H9 (cell line): ENCODE data around the gene TOP1. TPM values are rescaled to one million over a fixed set of nuclear protein-coding genes. Genes with fewer than 3 reads are reported as not detected.

Experiments
- DNase-seq: peaks from one replicate; pipeline ENCODE4 v3.0.0-alpha.2; 2017
- H2AFZ ChIP-seq: one replicate; pipeline ENCODE4 v1.6.1; 2013; ENCODE audit warnings: mild to moderate bottlenecking, low read length, control low read depth, moderate library complexity
- H2AK5ac ChIP-seq: 2 replicates; pipeline ENCODE4 v1.6.1; 2013; ENCODE audit warnings: low read length, control low read depth, mixed read lengths; ENCODE audit not compliant: insufficient read length
- H2BK120ac ChIP-seq: one replicate; pipeline ENCODE4 v1.6.1; 2013; ENCODE audit warnings: low read depth, mild to moderate bottlenecking, low read length, control low read depth, inconsistent platforms; ENCODE audit not compliant: poor library complexity, severe bottlenecking
- H2BK12ac ChIP-seq: 2 replicates; pipeline ENCODE4 v1.6.1; 2013; ENCODE audit warnings: low read length, control low read depth, mixed read lengths, low read depth; ENCODE audit not compliant: insufficient read length
- H2BK15ac ChIP-seq: 2 replicates; pipeline ENCODE4 v1.6.1; 2013; ENCODE audit warnings: low read depth, low read length, control low read depth
- H2BK20ac ChIP-seq: one replicate; pipeline ENCODE4 v1.6.1; 2013; ENCODE audit warnings: low read depth, mild to moderate bottlenecking, low read length, control low read depth, inconsistent platforms; ENCODE audit not compliant: poor library complexity, severe bottlenecking
- H2BK5ac ChIP-seq: 2 replicates; pipeline ENCODE4 v1.6.1; 2013; ENCODE audit warnings: low read length, control low read depth, mixed read lengths; ENCODE audit not compliant: insufficient read length
- H3K14ac ChIP-seq: 2 replicates; pipeline ENCODE4 v1.6.1; 2013; ENCODE audit warnings: low read length, control low read depth; ENCODE audit not compliant: insufficient read depth
- H3K18ac ChIP-seq: 2 replicates; pipeline ENCODE4 v1.6.1; 2013; ENCODE audit warnings: low read depth, mild to moderate bottlenecking, mixed read lengths, low read length, control low read depth; ENCODE audit not compliant: insufficient read length
- H3K23ac ChIP-seq: 2 replicates; pipeline ENCODE4 v1.6.1; 2013; ENCODE audit warnings: low read length, control low read depth, mixed read lengths, low read depth; ENCODE audit not compliant: insufficient read length
- H3K23me2 ChIP-seq: 2 replicates; pipeline ENCODE4 v1.6.1; 2013; ENCODE audit warnings: low read depth, mild to moderate bottlenecking, mixed read lengths, low read length, control low read depth; ENCODE audit not compliant: insufficient read length, poor library complexity, severe bottlenecking
- H3K27ac ChIP-seq: 2 replicates; pipeline ENCODE4 v1.5.1; 2013; ENCODE audit warnings: low read length, control low read depth, mixed read lengths, low read depth; ENCODE audit not compliant: insufficient read length
- H3K27me3 ChIP-seq: 2 replicates; pipeline ENCODE4 v1.6.1; 2013; ENCODE audit warnings: low read length, control low read depth, inconsistent platforms; ENCODE audit not compliant: insufficient read depth
- H3K4ac ChIP-seq: 2 replicates; pipeline ENCODE4 v1.6.1; 2013; ENCODE audit warnings: low read depth, mild to moderate bottlenecking, control low read depth, inconsistent platforms, low read length, moderate library complexity
- H3K4me1 ChIP-seq: 2 replicates; pipeline ENCODE4 v1.6.1; 2013; ENCODE audit warnings: low read length, control low read depth, inconsistent platforms; ENCODE audit not compliant: insufficient read depth
- H3K4me2 ChIP-seq: 2 replicates; pipeline ENCODE4 v1.6.1; 2013; ENCODE audit warnings: low read length, control low read depth, mixed read lengths; ENCODE audit not compliant: insufficient read length, insufficient read depth
- H3K56ac ChIP-seq: 2 replicates; pipeline ENCODE4 v1.6.1; 2013; ENCODE audit warnings: low read depth, mild to moderate bottlenecking, mixed read lengths, low read length, control low read depth; ENCODE audit not compliant: insufficient read length
- H3K79me1 ChIP-seq: 2 replicates; pipeline ENCODE4 v1.6.1; 2013; ENCODE audit warnings: low read depth, mild to moderate bottlenecking, moderate library complexity, low read length, control low read depth, inconsistent platforms; ENCODE audit not compliant: insufficient read depth, poor library complexity, severe bottlenecking
- H3K79me2 ChIP-seq: 2 replicates; pipeline ENCODE4 v1.6.1; 2013; ENCODE audit warnings: low read length, control low read depth, inconsistent platforms; ENCODE audit not compliant: insufficient read depth
- H3K9ac ChIP-seq: 2 replicates; pipeline ENCODE4 v1.6.1; 2013; ENCODE audit warnings: low read length, control low read depth, mixed read lengths; ENCODE audit not compliant: insufficient read length; ENCODE audit errors: extremely low read depth
- H3K9me3 ChIP-seq: one replicate; pipeline ENCODE4 v1.6.1; 2013; ENCODE audit warnings: low read depth, low read length, inconsistent platforms; ENCODE audit not compliant: control insufficient read depth
- H3T11ph ChIP-seq: one replicate; pipeline ENCODE4 v1.6.1; 2013; ENCODE audit warnings: mild to moderate bottlenecking, low read length, control low read depth, inconsistent platforms
- H4K20me1 ChIP-seq: one replicate; pipeline ENCODE4 v1.6.1; 2013; ENCODE audit not compliant: control insufficient read depth, insufficient read length, insufficient read depth
- H4K5ac ChIP-seq: 2 replicates; pipeline ENCODE4 v1.6.1; 2013; ENCODE audit warnings: low read depth, mild to moderate bottlenecking, mixed read lengths, low read length, control low read depth; ENCODE audit not compliant: insufficient read length
- H4K8ac ChIP-seq: replicated peaks from 2 replicates; pipeline ENCODE4 v1.6.1; 2013; ENCODE audit warnings: low read length, control low read depth, mixed read lengths, low read depth; ENCODE audit not compliant: insufficient read length
- H4K91ac ChIP-seq: 2 replicates; pipeline ENCODE4 v1.6.1; 2013; ENCODE audit warnings: low read depth, mild to moderate bottlenecking, moderate library complexity, mixed read lengths, low read length, control low read depth; ENCODE audit not compliant: insufficient read length
- H3K27ac Mint-ChIP-seq, 3 experiments: 2 replicates in 2 of 3; 3 replicates in 1 of 3; pipeline ENCODE4 v1.8.0; 2020 to 2021; ENCODE audit warnings: mixed read lengths in 3 of 3, mild to moderate bottlenecking in 1 of 3, moderate library complexity in 1 of 3
- H3K27me3 Mint-ChIP-seq: 2 replicates; pipeline ENCODE4 v1.8.0; 2021; ENCODE audit warnings: low read depth, mild to moderate bottlenecking, moderate library complexity, mixed read lengths
- H3K36me3 Mint-ChIP-seq, 3 experiments: 2 replicates in 2 of 3; 3 replicates in 1 of 3; pipeline ENCODE4 v1.8.0; 2020 to 2021; ENCODE audit warnings: low read depth in 3 of 3, mixed read lengths in 3 of 3; ENCODE audit not compliant: insufficient read depth in 1 of 3
- H3K4me1 Mint-ChIP-seq, 2 experiments: 2 replicates each; pipeline ENCODE4 v1.8.0; 2020; ENCODE audit warnings: mixed read lengths in 2 of 2
- H3K4me3 Mint-ChIP-seq, 2 experiments: 2 replicates in 1 of 2; 3 replicates in 1 of 2; pipeline ENCODE4 v1.8.0; 2020 to 2021; ENCODE audit warnings: mild to moderate bottlenecking in 2 of 2, mixed read lengths in 2 of 2, moderate library complexity in 1 of 2
- H3K9me3 Mint-ChIP-seq, 2 experiments: 2 replicates in 1 of 2; 3 replicates in 1 of 2; pipeline ENCODE4 v1.8.0; 2020; ENCODE audit warnings: mild to moderate bottlenecking in 2 of 2, mixed read lengths in 2 of 2, moderate library complexity in 1 of 2
- WGBS: extraction: QIAGEN DNeasy Blood & Tissue Kit; methylation state at CpG from one replicate; pipeline ENCODE4 v1.1.7; 2013; ENCODE audit warnings: missing lambda C conversion rate, low lambda C conversion rate, mixed read lengths; ENCODE audit not compliant: insufficient read length; ENCODE audit errors: extremely low coverage; 5-methylcytosine and 5-hydroxymethylcytosine counted together
- total RNA-seq: library from RNA; stranded (reverse); gene quantifications from 2 replicates; pipeline ENCODE4 v1.2.1, GENCODE V29; 2021
- TF ChIP-seq, protein P1 (sequence below): fragments of 200-600 bp; sonication (generic); conservative IDR thresholded peaks from 3 replicates; pipeline ENCODE4 v1.8.0; 2021; ENCODE audit warnings: antibody characterized with exemption, mild to moderate bottlenecking

Gene TOP1
- total RNA-seq, 1 experiment from 2014 or later = 96.4 TPM

DNA sequence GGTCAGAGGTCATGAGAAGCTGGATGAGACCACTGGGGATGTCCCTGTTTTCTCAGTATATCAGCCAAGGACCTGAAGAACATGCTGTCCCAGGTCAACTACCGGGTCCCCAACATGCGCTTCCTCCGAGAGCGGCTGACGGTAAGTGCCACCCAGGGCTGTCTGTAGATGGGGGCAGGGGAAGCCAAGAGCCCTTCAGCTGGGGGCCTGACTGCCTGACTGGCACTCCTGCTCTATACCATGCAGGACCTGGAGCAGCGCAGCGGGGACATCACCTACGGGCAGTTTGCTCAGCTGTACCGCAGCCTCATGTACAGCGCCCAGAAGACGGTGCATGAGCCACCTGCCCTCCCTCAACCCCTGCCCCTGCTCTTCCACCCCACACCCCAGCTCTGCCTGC is 133.8 kb downstream of the TOP1 start:
- Histone ChIP-seq H4K8ac (no peak overlapping the region), H3K18ac (no peak overlapping the region), H4K5ac (no peak overlapping the region), H3K9ac (no peak overlapping the region), H3K14ac (no peak overlapping the region), H3K23me2 (no peaks in the 10 kb centered on the region), H3K4me1 (no peaks in the 10 kb centered on the region), H2AFZ (no peak overlapping the region), H2BK5ac (no peak overlapping the region), H3K27me3 (no peaks in the 10 kb centered on the region), H3K4ac (no peak overlapping the region), H4K20me1 (peaks cover 2% of the 10 kb centered on the region), H3K23ac (no peak overlapping the region), H3T11ph (no peak overlapping the region), H3K4me2 (no peak overlapping the region), H2BK15ac (no peak overlapping the region), H4K91ac (no peak overlapping the region), H3K9me3 (no peaks in the 10 kb centered on the region), H3K79me2 (peaks cover 8% of the 10 kb centered on the region; the same call in 1 of the 2 replicates), H2BK20ac (no peak overlapping the region), H2BK120ac (no peak overlapping the region), H2AK5ac (no peak overlapping the region), H2BK12ac (no peak overlapping the region), H3K56ac (no peak overlapping the region), H3K79me1 (peaks cover 10% of the 10 kb centered on the region), H3K27ac (no peak overlapping the region)
- H3K9me3 Mint-ChIP-seq = no peaks in the 10 kb centered on the region
- no peak for DNase-seq
- WGBS = no CpG with 5 or more reads among the region's 11 CpGs
- no peak overlapping the region for H3K4me3 Mint-ChIP-seq
- TF ChIP-seq, protein P1, sequence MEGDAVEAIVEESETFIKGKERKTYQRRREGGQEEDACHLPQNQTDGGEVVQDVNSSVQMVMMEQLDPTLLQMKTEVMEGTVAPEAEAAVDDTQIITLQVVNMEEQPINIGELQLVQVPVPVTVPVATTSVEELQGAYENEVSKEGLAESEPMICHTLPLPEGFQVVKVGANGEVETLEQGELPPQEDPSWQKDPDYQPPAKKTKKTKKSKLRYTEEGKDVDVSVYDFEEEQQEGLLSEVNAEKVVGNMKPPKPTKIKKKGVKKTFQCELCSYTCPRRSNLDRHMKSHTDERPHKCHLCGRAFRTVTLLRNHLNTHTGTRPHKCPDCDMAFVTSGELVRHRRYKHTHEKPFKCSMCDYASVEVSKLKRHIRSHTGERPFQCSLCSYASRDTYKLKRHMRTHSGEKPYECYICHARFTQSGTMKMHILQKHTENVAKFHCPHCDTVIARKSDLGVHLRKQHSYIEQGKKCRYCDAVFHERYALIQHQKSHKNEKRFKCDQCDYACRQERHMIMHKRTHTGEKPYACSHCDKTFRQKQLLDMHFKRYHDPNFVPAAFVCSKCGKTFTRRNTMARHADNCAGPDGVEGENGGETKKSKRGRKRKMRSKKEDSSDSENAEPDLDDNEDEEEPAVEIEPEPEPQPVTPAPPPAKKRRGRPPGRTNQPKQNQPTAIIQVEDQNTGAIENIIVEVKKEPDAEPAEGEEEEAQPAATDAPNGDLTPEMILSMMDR = no peak
- peaks cover 9 to 13% of the 10 kb centered on the region in 2 experiments for H3K4me1 Mint-ChIP-seq
- H3K27me3 Mint-ChIP-seq = no peaks in the 10 kb centered on the region
- H3K36me3 Mint-ChIP-seq = peaks cover 62 to 75% (median 75%) of the 10 kb centered on the region in 3 experiments
- no peak overlapping the region for H3K27ac Mint-ChIP-seq
